NCI-H2107 treated with DMSO at 0.1 percent for 48 hours (cell line): ENCODE results near the gene F2RL1.
"Not testable (repeated sequence)": the region's sequence is repeated elsewhere in the genome, so short reads cannot be mapped to it uniquely, and the experiment has no call there.

Experiments used
- DNase-seq: peaks from one replicate; lab custom pipeline; 2025; ENCODE audit not compliant: unreplicated experiment; lab: John Stamatoyannopoulos, UW

Gene F2RL1, protein sequence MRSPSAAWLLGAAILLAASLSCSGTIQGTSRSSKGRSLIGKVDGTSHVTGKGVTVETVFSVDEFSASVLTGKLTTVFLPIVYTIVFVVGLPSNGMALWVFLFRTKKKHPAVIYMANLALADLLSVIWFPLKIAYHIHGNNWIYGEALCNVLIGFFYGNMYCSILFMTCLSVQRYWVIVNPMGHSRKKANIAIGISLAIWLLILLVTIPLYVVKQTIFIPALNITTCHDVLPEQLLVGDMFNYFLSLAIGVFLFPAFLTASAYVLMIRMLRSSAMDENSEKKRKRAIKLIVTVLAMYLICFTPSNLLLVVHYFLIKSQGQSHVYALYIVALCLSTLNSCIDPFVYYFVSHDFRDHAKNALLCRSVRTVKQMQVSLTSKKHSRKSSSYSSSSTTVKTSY

DNA sequence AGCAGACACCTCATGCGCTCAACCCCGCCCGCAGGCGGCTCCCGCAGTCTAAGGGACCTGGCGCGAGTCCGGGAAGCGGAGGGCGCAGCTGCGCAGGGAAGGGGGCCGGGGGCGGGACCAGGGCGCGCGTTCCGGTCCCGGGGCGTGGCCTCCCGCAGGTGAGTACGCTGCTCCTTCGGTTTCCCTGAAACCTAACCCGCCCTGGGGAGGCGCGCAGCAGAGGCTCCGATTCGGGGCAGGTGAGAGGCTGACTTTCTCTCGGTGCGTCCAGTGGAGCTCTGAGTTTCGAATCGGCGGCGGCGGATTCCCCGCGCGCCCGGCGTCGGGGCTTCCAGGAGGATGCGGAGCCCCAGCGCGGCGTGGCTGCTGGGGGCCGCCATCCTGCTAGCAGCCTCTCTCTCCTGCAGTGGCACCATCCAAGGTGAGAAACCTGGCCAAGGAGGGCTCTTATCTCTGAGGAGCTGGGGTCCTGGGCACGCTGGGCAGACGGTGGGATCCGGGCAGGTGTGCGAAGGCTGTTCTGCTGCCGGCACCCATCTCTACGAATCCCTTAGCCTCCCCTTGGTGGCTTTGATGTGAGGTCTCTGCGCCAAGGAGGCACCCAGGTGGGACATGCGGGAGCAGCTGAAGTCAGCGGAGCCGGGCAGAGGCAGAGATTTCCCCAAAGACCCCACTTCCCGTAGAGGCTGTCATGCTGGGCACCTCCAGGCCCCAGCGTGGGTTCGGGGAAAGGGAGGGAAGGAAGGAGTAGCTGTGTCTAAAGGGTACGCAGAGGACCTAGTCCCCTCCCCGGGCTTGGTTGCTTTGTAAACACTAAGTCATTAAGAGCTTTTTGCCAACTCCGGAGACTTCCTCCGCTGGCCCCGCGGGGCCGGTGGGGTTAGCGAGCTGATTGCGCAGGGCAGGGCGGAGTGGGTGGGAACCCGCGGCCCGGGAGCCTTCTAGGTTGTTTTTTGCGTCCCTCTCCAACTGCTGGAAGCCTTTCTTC is at the start of gene F2RL1:
Gene F2RL1, plus strand, starts transcription at position 187 of the 988 bp plus-strand sequence. Its CDS starts 153 bp downstream, at position 340.
- peak; percentile 30 for DNase-seq

DNA sequence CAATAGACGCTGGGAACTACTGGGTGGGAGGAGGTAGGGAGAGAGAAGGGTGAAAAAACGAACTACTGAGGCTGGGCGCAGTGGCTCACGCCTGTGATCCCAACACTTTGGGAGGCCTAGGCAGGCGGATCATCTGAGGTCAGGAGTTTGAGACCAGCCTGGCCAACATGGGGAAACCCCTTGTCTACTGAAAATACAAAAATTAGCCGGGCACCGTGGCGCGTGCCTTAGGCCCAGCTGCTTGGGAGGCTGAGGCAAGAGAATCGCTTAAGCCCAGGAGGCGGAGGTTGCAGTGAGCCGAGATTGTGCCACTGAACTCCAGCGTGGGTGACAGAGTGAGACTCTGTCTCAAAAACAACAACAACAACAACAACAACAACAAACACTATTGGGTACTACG is 47.8 kb upstream of the F2RL1 start:
- not testable (repeated sequence) for DNase-seq

DNA sequence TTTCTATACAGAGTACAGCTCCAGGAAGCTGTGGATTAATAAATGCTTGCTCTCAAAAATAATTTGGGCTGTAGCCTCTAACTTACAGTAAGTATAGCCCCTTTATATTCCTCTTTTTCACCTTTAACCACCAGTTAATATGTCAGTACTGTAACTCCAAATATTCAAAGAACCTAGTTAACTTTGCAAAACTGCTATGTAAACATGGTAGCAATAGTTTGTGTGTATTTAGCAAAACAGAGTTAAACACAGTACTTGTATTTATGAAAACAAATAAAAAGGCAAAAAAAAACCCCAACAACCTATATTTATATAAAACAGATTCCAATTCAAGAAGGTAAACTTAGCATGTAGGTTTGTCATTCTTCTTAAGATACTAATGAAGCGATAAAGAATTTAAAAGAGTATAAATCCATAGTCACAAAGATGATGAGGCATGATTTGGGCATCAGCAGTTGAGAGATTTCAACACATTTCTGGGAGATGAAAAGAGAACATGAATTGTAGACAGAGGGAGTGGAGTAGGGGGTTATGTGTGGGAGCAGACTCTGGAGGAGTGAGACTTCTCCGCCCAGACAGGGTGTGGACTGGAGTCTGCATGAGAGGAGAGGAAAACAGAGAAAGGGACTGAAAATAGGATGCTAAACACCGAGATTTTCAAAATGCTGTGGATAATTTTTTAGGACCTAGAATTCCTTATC is 47.0 kb upstream of the F2RL1 start:
- no peak for DNase-seq

DNA sequence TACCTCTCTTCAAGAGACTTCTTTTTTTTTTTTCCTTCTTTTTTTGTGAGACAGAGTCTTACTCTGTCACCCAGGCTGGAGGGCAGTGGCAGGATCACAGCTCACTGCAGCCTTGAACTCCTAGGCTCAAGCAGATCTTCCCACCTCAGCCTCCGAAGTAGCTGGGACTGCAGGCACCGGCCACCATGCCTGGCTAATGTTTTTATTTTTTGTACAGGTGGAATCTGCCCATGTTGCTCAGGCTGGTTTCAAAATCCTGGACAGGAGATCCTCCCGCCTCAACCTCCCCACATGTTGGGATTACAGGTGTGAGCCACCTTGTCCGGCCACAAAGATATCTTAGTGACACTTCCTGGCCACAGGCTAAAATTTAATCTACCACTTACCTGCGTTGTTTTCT is 42.9 kb upstream of the F2RL1 start:
- DNase-seq = no peak

DNA sequence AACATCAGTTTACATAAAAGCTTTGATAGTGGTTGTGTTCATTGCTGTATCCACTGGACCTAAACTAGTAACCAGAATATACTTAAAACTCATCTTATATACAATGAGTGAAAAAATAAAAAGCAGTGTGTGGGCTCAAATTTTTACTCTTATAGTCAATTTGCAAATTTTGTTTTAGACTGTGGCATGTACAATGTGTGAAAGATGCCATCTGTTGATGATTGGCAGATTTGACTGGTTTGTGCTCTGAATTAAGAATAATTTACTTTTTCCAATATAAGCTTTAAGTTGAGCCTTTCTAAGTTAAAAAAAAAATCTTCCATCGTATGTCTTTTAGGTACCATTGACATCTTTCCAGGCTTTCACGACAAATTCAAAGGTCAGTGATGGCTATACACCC is 42.4 kb upstream of the F2RL1 start:
- no peak for DNase-seq

DNA sequence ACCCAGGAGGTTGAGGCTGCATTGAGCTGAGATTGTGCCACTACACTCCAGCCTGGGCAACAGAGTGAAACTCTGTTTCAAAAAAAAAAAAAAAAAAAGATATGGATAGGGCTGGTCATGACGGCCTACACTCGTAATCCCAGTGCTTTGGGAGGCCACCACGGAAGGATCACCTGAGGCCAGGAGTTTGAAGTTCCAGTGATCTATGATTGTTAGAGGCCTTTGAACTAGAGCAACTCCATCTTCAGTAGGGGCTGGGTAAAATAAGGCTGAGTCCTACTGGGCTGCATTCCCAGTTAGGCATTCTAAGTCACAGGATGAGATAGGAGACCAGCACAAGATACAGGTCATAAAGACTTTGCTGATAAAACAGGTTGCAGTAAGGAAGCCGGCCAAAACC is 38.2 kb upstream of the F2RL1 start:
- DNase-seq = not testable (repeated sequence)

DNA sequence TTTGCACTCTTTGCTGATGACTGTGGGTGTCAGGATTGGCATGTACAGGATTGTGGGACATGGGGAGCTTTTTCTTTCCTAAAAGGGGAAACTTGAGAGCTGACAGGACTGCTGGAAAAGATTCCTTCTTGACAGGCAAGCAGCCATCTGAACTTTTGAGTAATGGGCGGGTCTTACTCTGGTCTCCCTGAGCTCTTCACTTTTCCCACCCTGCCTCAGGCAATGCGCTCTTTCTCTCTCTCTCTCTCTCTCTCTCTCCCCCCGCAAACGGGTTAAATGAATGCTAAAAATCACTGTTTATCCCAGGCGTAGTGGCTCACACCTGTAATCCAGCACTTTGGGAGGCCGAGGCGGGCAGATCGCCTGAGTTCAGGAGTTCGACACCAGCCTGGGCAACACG is 37.1 kb upstream of the F2RL1 start:
- no peak for DNase-seq

DNA sequence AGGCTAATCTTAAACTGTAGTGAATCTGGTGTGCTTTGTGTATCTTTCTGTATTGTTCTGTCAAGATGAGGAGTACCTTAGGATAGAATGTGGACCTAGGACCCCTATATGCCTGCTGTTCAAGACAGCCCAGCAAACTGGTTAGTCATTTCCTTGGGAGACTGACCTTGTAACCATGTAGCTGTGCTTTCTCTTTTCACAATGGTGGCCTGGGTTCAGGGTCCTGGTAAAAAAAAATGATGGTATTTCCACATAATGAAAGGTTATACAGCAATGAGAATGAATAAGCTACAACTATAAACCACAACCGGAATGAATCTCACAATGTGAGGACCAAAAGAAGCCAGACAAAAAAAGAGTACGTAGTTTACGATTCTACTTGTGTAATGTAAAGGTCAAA is 36.4 kb upstream of the F2RL1 start:
- DNase-seq = no peak

DNA sequence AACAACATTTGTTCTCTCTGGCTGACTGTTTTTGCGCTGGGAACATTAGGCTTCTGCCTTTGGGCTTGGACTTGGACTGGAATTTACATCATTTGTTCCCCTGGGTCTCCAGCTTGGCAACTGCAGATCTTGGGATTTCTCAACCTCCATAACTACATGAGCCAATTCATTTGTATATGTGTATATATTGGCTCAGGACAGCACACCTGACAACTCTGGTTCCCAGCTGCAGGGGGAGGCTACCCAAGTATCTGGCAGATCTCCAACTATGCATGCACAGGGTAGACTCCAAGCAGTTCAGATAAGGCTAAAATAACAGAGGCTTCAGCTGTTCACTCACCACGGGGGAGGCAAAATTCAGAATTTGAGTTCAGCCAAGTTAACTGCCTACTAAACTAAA is 31.6 kb upstream of the F2RL1 start:
- no peak for DNase-seq

DNA sequence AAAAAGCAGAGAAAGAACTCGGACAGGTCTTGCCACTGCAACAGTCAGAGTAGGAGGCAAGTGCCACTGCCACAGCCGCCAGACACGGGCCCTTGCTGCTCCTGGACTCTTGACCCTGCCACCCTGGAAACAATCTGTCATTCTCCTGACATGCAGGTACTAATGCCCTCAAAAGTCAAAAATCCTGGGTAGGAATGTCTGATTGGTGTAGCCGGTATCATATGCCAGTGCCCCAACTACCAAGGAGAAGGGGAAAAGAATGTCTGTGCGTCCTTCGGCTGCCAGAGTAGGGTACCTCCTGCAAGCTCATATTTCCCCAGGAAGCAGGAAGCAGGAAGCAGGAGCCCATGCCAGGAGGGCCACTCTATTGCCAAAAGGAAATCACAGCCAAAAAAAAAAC is 30.5 kb upstream of the F2RL1 start:
- no peak for DNase-seq

DNA sequence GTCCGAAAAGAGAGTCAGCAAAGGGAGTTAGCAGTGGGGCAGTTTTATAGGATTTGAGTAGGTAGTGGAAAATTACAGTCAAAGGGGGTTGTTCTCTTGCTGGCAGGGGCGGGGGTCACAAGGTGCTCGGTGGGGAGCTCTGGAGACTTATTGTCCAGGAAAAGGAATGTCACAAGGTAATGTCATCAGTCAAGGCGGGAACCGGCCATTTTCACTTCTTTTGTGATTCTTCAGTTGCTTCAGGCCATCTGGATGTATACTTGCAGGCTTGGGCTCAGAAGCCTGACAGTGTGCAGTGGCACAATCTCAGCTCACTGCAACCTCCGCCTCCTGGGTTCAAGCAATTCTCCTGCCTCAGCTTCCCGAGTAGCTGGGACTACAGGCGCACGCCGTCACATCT is 29.6 kb upstream of the F2RL1 start:
- not testable (repeated sequence) for DNase-seq

DNA sequence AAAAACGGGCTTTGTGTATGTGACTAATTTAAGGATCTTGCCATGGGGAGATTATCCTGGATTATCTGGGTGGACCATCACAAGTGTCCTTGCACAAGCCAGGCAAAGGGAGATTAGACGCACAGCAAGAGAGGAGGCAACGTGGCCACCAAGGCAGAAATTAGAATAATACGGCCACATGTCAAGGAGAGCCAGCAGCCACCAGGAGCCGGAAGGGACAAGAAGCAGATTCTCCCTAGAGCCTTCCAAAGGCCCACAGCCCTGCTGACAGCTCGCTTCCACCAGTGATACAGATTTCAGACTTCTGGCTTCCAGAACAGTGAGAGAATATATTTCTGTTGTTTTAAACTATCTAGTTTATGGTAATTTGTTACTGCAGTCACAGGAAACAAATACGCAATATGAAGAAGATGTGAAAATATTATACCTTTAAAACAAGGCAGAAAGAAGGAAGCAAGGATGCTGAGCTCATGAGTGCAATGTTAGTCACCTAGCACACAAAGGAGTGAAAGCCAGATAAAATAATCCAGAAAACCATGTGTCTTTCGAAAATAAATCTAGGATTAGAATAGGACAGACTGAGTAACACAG is 28.7 kb upstream of the F2RL1 start:
- DNase-seq = no peak

DNA sequence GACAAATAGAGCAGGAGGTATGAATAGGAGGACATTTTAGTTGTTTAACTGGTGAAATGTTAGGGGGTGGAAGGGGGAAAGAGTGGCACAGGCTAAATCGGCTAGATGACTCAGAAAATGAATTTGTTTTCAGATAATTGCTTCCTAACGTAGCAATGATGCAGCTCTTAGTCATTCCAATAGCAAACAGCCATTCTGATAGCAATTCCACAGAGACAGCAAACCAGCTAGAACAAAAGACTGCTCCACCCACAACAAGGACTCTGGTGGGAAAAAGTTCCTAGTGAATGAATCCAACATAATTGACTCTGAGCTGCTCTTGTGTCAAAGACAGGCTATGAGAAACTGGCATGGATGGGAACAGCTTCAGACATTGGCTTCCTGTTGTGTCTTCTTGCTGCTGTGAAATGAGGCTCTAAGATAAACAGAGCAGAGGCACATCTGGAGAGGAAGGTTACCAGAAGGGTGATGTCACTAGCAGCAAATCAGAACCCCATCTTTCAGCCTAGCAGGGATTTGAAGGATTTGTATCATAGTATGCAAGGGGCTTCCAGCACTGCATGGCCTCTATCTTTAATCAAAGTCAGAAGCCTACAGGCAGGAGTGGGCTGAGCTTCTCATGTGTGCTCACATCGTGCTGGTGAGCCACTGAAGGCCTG is 28.1 kb upstream of the F2RL1 start:
- no peak for DNase-seq

DNA sequence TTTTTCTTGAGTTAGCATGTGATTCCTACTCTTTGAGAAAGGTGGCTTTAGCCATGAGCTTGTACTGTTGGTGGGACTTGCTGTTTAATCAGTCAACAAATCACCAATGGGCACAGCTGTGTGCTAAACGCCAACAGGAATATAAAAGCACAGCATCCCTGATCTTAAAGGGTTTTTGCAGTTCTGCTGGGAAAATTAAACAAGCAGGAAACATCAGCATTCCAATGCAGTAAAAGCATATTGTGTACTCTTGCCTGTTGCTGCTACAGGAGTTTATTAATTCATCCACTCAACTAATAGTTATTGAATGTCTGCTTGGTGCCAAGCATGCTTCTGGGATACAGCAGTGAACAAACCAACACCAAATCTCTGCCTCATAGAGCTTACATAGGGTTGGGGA is 27.4 kb upstream of the F2RL1 start:
- DNase-seq = no peak

DNA sequence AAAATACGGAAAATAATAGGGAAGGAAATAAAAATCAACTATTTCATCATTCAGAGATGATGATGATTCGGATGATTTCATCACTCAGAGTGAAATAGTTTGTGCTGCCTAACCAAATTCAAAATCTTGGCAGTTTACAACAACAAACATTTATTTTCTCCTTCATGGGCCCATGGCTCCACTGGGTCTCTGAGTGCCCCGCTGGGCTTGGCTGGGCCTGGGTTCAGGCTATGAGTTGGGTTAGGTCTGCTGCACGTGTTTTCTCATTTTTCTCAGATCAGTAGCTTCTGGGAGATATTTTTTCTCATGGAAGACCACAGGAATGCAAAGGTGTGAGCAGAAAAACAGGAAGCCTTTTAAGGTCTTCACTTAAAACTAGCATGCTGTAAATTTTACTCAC is 24.0 kb upstream of the F2RL1 start:
- no peak for DNase-seq

DNA sequence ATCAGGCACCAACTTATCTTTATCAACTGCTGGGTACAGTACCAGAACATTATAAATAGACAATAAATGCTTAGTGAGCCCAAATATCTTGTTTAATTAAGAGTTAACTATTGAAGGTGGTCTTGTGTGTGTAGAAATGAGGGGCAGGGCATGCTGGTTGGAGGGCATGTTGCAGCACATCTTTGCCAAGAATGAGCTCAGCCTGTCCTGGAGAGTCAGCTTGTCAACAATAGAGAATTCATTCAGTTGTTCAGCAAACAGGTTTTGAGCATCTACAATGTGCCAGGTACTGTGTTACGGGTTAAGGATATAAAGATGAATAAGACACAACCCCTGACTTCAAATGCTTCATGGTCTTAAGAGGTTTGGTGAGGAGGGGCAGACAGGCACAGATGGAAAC is 19.2 kb upstream of the F2RL1 start:
- DNase-seq = no peak

DNA sequence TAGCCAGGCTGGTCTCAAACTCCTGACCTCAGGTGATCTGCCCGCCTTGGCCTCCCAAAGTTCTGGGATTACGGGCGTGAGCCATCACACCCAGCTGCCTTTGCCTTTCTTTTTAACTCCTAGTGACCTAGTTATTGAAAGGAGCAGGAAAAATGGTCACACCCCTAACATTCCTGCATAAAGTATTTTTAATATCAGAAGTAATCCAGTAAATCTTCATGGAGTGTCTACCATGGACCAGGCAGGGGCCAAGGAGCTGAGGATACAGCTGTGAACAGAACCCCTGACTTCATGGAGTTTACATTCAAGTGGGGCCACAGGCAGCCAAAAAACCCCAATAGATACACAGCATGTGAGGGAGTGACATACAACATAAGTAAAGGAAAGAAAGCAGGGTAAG is 18.3 kb upstream of the F2RL1 start:
- no peak for DNase-seq

DNA sequence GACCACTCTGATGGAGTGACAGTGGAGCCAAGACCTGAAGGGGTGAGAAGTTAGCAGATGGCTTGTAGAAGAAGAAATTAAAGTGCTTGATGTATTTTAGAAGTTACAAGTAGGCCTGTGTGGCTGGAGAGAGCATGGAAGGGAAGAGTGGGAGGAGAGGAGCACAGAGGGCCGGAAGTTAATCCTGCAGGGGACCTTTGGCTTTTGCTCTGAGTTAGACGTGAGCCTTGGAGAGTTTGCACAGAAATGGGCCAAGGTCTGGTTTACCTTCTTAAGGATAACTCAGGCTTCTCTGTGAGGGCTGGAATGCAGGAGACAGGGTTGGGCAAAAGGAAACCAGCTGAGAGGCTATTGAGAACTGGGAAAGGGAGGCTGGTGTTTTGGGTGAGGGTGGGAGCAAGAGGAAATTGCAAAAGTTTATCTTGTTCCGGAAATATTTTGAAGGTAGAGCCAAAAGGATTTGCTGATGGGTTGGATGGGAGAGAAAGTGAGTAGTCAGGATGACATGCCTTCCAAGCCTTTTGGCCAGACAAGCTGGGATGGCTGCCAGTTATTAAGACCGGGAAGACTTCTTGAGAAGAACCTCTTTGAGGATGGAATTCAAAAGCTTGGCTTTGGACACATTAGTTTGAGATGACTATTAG is 17.5 kb upstream of the F2RL1 start:
- no peak for DNase-seq

DNA sequence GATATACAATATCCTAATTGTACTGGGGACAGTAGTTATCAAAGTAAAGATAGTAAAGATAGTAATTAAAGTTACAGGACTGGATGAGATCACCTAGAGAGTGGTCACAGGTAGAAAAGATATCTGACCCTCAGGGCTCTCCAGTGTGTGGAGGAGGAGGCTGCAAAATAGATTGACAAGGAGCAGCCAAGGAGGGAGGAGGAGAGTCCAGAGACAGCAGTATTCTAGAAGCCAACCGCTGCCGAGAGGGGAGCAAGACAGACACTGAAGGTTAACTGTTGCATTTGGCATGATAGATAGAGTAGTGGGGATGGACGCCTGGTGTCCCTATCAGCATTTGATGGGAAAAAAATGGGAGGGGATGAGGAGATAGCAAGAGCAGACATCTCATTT is 17.0 kb upstream of the F2RL1 start:
- no peak for DNase-seq

DNA sequence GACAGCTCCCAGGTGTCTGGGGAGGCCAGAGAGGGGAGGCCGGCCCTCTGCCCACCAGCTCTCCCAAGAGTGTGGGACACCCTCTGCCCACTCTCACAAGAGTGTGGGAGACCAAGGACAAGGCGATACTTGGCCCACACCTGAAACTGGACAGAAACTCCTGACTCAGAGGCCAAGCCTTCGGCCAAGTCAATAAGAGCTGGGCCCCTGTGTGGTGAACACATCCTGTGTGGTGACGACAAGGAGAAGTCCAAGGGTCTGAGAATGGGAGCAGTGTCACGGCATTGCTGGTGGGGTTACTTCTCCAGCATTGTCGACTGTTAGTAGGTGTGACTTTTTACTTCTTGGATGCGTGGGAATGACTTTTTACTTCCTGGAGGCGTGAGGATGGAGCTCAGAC is 14.6 kb upstream of the F2RL1 start:
- DNase-seq = no peak
